Measurements from ENCODE around the gene RPIA.

DNA sequence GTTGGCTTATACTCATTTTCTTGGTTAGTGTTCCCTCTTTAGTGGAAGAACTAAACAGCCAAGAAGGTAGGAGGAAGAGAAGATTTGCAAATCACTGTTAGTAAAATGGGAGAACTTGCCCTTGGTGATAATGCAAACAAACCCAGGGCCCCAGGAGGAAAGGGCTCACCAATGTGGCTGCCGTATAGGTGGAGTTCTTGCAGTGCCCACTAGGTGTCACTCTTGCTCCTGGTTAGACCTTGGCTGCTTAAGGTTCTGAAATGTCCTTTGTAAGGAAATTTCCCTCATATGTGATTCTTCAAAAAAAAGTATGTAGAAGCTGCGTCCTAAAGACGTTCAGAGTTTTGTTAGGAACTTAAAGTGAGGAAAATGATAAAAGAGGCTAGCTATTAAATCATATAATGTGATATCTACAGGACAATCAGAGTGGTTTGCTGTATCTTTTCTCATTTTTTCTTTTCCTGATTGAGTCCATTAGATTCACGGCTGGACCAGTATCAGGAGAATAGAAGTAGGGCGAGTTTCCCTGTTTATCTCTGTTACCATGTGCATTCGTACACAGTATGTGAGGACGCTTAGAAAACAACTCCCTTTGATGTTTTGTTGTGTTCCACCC is 48.6 kb downstream of the RPIA start:
- TF ChIP-seq POLR2A (IDR thresholded peaks at IDR 0.05) = no peak
- TF ChIP-seq, protein P1, sequence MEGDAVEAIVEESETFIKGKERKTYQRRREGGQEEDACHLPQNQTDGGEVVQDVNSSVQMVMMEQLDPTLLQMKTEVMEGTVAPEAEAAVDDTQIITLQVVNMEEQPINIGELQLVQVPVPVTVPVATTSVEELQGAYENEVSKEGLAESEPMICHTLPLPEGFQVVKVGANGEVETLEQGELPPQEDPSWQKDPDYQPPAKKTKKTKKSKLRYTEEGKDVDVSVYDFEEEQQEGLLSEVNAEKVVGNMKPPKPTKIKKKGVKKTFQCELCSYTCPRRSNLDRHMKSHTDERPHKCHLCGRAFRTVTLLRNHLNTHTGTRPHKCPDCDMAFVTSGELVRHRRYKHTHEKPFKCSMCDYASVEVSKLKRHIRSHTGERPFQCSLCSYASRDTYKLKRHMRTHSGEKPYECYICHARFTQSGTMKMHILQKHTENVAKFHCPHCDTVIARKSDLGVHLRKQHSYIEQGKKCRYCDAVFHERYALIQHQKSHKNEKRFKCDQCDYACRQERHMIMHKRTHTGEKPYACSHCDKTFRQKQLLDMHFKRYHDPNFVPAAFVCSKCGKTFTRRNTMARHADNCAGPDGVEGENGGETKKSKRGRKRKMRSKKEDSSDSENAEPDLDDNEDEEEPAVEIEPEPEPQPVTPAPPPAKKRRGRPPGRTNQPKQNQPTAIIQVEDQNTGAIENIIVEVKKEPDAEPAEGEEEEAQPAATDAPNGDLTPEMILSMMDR (IDR thresholded peaks at IDR 0.05 in 8 of 11, conservative IDR thresholded peaks at IDR 0.05 in 3 of 11) = peak; percentile 72 to 96 (median 90)
